MM.1S (cell line): ENCODE results near the gene TCN1.

Experiments
- DNase-seq: peaks from one replicate; pipeline ENCODE4 v3.0.0-alpha.2; 2015
- H2AFZ ChIP-seq: fragments of 300-600 bp; sonication (generic); 2 replicates; pipeline ENCODE4 v1.6.0; 2016; ENCODE audit warnings: antibody characterized with exemption, low read length
- H3F3A ChIP-seq: fragments of 300-600 bp; sonication (generic); 2 replicates; pipeline ENCODE4 v1.6.1; 2016; ENCODE audit warnings: mild to moderate bottlenecking, antibody characterized with exemption, low read length, moderate library complexity, mixed read lengths; ENCODE audit not compliant: insufficient read depth
- H3K27ac ChIP-seq: fragments of 300-600 bp; sonication (generic); 2 replicates; pipeline ENCODE4 v1.5.1; 2016; ENCODE audit warnings: mild to moderate bottlenecking, low read length
- H3K27me3 ChIP-seq: fragments of 300-600 bp; sonication (generic); replicated peaks from 2 replicates; pipeline ENCODE4 v1.6.0; 2016; ENCODE audit warnings: low read length; ENCODE audit not compliant: insufficient read depth
- H3K36me3 ChIP-seq: fragments of 300-600 bp; sonication (generic); replicated peaks from 2 replicates; pipeline ENCODE4 v1.6.1; 2016; ENCODE audit warnings: mild to moderate bottlenecking, low read length, mixed read lengths; ENCODE audit not compliant: insufficient read depth
- H3K4me1 ChIP-seq: fragments of 300-600 bp; sonication (generic); 2 replicates; pipeline ENCODE4 v1.6.1; 2016; ENCODE audit warnings: low read length, mixed read lengths
- H3K4me2 ChIP-seq: fragments of 300-600 bp; sonication (generic); 2 replicates; pipeline ENCODE4 v1.6.0; 2016; ENCODE audit warnings: low read depth, low read length
- H3K4me3 ChIP-seq: fragments of 300-600 bp; sonication (generic); 2 replicates; pipeline ENCODE4 v1.5.1; 2016; ENCODE audit warnings: low read length, mixed read lengths
- H3K79me2 ChIP-seq: fragments of 300-600 bp; sonication (generic); 2 replicates; pipeline ENCODE4 v1.6.1; 2016; ENCODE audit warnings: mixed run types, low read length, mixed read lengths
- H3K9ac ChIP-seq: fragments of 300-600 bp; sonication (generic); 2 replicates; pipeline ENCODE4 v1.6.1; 2016; ENCODE audit warnings: low read length, mixed read lengths
- H3K9me2 ChIP-seq: fragments of 300-600 bp; sonication (generic); replicated peaks from 2 replicates; pipeline ENCODE4 v1.6.1; 2016; ENCODE audit warnings: mild to moderate bottlenecking, low read length, mixed read lengths; ENCODE audit not compliant: insufficient read depth
- H3K9me3 ChIP-seq: fragments of 300-600 bp; sonication (generic); replicated peaks from 2 replicates; pipeline ENCODE4 v1.6.1; 2016; ENCODE audit warnings: mild to moderate bottlenecking, low read length, mixed read lengths; ENCODE audit not compliant: insufficient read depth
- H4K20me1 ChIP-seq: fragments of 300-600 bp; sonication (generic); 2 replicates; pipeline ENCODE4 v1.6.1; 2016; ENCODE audit warnings: mild to moderate bottlenecking, low read length, moderate library complexity, mixed read lengths; ENCODE audit not compliant: insufficient read depth
- EZH2 ChIP-seq: fragments of 300-600 bp; sonication (generic); optimal IDR thresholded peaks from 2 replicates; pipeline ENCODE3; 2017; ENCODE audit warnings: low read depth, mild to moderate bottlenecking, antibody characterized with exemption, low read length, mixed read lengths
- EZH2phosphoT487 ChIP-seq: fragments of 300-600 bp; sonication (generic); IDR thresholded peaks from 2 replicates; pipeline ENCODE4 v1.6.1; 2018; ENCODE audit warnings: antibody characterized with exemption, low read length
- TF ChIP-seq, protein P1 (sequence below): fragments of 300-600 bp; sonication (generic); IDR thresholded peaks from 2 replicates; pipeline ENCODE4 v1.5.1; 2016; ENCODE audit warnings: antibody characterized with exemption, low read length, mixed read lengths

The TCN1 gene

DNA sequence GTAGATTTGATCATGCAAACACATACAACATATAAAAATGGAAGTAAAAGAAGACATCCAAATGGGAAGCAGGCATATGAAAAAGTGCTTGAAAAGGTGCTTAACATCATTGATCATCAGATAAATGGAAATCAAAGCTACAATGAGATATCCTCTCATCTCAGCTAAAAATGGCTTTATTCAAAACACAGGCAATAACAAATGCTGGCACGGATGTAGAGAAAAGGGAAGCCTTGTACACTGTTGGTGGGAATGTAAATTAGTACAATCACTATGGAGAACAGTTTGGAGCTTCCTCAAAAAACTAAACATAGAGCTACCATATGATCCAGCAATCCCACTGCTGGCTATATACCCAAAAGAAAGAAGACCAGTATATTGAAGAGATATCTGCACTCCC, 549 bp upstream of the TCN1 start:
- Histone ChIP-seq H3K9ac (no peak overlapping the region), H4K20me1 (no peaks in the 10 kb centered on the region), H3K79me2 (no peaks in the 10 kb centered on the region), H3K4me3 (no peak overlapping the region), H3K4me1 (no peaks in the 10 kb centered on the region), H3K9me2 (no peaks in the 10 kb centered on the region), H3K27ac (no peak overlapping the region), H3K27me3 (no peaks in the 10 kb centered on the region), H3K9me3 (no peaks in the 10 kb centered on the region), H2AFZ (no peak overlapping the region), H3K4me2 (no peak overlapping the region), H3K36me3 (no peaks in the 10 kb centered on the region), H3F3A (no peaks in the 10 kb centered on the region)
- TF ChIP-seq EZH2phosphoT487 (no peak), EZH2 (no peak)
- TF ChIP-seq, protein P1, sequence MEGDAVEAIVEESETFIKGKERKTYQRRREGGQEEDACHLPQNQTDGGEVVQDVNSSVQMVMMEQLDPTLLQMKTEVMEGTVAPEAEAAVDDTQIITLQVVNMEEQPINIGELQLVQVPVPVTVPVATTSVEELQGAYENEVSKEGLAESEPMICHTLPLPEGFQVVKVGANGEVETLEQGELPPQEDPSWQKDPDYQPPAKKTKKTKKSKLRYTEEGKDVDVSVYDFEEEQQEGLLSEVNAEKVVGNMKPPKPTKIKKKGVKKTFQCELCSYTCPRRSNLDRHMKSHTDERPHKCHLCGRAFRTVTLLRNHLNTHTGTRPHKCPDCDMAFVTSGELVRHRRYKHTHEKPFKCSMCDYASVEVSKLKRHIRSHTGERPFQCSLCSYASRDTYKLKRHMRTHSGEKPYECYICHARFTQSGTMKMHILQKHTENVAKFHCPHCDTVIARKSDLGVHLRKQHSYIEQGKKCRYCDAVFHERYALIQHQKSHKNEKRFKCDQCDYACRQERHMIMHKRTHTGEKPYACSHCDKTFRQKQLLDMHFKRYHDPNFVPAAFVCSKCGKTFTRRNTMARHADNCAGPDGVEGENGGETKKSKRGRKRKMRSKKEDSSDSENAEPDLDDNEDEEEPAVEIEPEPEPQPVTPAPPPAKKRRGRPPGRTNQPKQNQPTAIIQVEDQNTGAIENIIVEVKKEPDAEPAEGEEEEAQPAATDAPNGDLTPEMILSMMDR = no peak
- DNase-seq = no peak

DNA sequence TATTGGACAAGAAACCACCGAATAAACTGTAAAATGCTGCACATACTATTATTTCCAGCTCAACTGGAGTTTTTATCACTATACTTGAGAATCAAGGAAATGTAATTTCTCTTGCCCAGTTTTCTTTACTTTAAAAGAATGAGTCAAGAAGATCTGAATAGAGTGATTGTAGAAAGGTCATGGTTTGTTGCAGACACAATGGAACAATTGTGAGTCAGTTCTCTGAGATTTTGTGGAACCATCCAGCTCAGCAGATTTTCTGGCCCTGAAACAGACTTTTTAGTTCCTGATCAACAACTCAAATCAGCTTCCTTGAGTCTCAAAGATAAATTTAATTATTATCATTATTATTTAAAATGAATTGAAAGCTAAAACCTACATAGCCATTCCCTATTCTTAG, 1.3 kb downstream of the TCN1 start:
- H2AFZ ChIP-seq = no peak overlapping the region
- no peak overlapping the region for H3K4me3 ChIP-seq
- no peak overlapping the region for H3K9ac ChIP-seq
- no peak for DNase-seq
- H3K9me2 ChIP-seq = no peaks in the 10 kb centered on the region
- H3K27ac ChIP-seq = no peak overlapping the region
- H3K4me2 ChIP-seq = no peak overlapping the region
- no peaks in the 10 kb centered on the region for H3K9me3 ChIP-seq
- H3K4me1 ChIP-seq = no peaks in the 10 kb centered on the region
- no peaks in the 10 kb centered on the region for H3K79me2 ChIP-seq
- H3F3A ChIP-seq = no peaks in the 10 kb centered on the region
- no peaks in the 10 kb centered on the region for H3K36me3 ChIP-seq
- no peak for TF ChIP-seq EZH2
- TF ChIP-seq EZH2phosphoT487 = no peak
- TF ChIP-seq, protein P1 = no peak
- H4K20me1 ChIP-seq = no peaks in the 10 kb centered on the region
- no peaks in the 10 kb centered on the region for H3K27me3 ChIP-seq

DNA sequence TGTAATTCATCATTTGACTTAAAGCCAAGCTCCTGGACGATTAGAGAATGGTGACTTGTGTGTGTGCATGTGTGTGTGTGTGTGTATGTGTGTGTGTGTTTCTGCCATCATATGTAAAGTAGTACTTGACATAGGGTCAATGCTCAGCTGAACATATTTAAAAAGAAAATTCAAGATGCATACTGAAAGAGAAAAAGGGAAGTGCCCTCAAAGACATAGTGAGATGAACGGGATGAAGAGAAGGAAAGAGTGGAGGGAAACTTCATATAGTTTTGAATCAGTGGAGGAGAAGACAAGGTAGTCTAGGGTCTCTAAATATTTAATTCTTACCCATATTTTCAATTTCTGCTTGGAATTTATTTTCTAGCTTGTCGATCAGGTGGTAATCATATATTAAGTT, 4.0 kb downstream of the TCN1 start:
- no peak overlapping the region for H3K4me2 ChIP-seq
- no peak for DNase-seq
- no peak overlapping the region for H3K9ac ChIP-seq
- H3K36me3 ChIP-seq = no peaks in the 10 kb centered on the region
- no peaks in the 10 kb centered on the region for H3K27me3 ChIP-seq
- H3K4me1 ChIP-seq = no peaks in the 10 kb centered on the region
- no peak overlapping the region for H2AFZ ChIP-seq
- no peaks in the 10 kb centered on the region for H3K9me3 ChIP-seq
- no peak overlapping the region for H3K4me3 ChIP-seq
- H3K9me2 ChIP-seq = no peaks in the 10 kb centered on the region
- no peaks in the 10 kb centered on the region for H3K79me2 ChIP-seq
- no peaks in the 10 kb centered on the region for H3F3A ChIP-seq
- TF ChIP-seq, protein P1 = no peak
- TF ChIP-seq EZH2phosphoT487 (no peak), EZH2 (no peak)
- H3K27ac ChIP-seq = no peak overlapping the region
- H4K20me1 ChIP-seq = no peaks in the 10 kb centered on the region
